K562 (cell line): ENCODE measurements around the gene HNRNPA3. TPM values are rescaled to one million over a fixed set of nuclear protein-coding genes. Genes with fewer than 3 reads are reported as not detected.
A peak's percentile ranks its signal among the peaks of the same experiment; 100 is the strongest.

Experiments
- E2F1 ChIP-seq: sonication (generic); formaldehyde crosslinking; IDR thresholded peaks from 2 replicates; pipeline ENCODE4 v1.8.1; 2023; ENCODE audit warnings: mild to moderate bottlenecking, missing genetic modification reagents, moderate library complexity
- KDM1A ChIP-seq, 2 experiments: fragments of 450-650 bp; IDR thresholded peaks; 2 replicates each; pipeline ENCODE4 v1.6.1; 2016; ENCODE audit warnings: mild to moderate bottlenecking in 2 of 2
- MYBL2 ChIP-seq, 2 experiments: fragments of 450-650 bp in 1 of 2; sonication (generic) in 1 of 2; formaldehyde crosslinking in 1 of 2; IDR thresholded peaks; 2 replicates each; pipeline versions ENCODE4 v1.6.1 to v1.8.1; 2017 to 2022; ENCODE audit warnings: borderline replicate concordance in 1 of 2, inconsistent platforms in 1 of 2, low read depth in 1 of 2, mild to moderate bottlenecking in 1 of 2, missing genetic modification reagents in 1 of 2, moderate library complexity in 1 of 2
- NCOA2 ChIP-seq, 2 experiments: fragments of 450-650 bp; IDR thresholded peaks; 2 replicates each; pipeline ENCODE4 v1.6.1; 2018; ENCODE audit warnings: mild to moderate bottlenecking in 2 of 2, moderate library complexity in 1 of 2; ENCODE audit not compliant: partially characterized antibody in 2 of 2
- PHF21A ChIP-seq: fragments of 450-650 bp; IDR thresholded peaks from 2 replicates; pipeline ENCODE4 v1.6.1; 2017; ENCODE audit warnings: low read depth, borderline replicate concordance
- ZNF740 ChIP-seq, 3 experiments: fragments of 200-800 bp in 1 of 3; sonication (Bioruptor generic) in 1 of 3; sonication (generic) in 1 of 3; formaldehyde crosslinking in 1 of 3; IDR thresholded peaks; 2 replicates each; pipeline versions ENCODE4 v1.6.1 to v1.8.0; 2016 to 2022; ENCODE audit warnings: mild to moderate bottlenecking in 2 of 3, missing compliant biosample characterization in 2 of 3, missing genetic modification characterization in 2 of 3, missing genetic modification reagents in 1 of 3
- polyA plus RNA-seq, 8 experiments: library from polyadenylated mRNA; depleted of rRNA in 4 of 8; stranded (reverse) in 5 of 8; unstranded in 3 of 8; fragments of >200 nt; fragmentation: Nextera tagmentation in 2 of 8; fragmentation: Illumina TruSeq in 1 of 8; extraction: Ambion mirVana in 2 of 8; extraction: Trizol in 1 of 8; gene quantifications; 2 replicates each; pipeline versions ENCODE4 v1.2.1 to v1.2.3, GENCODE V29; 2011 to 2014; ENCODE audit warnings: inconsistent platforms in 1 of 8, missing spikeins in 1 of 8
- total RNA-seq, 7 experiments: library from RNA; depleted of rRNA in 6 of 7; stranded (reverse); fragments of >200 nt in 6 of 7; fragmentation: Illumina TruSeq in 2 of 7; extraction: Trizol in 2 of 7; gene quantifications; 2 replicates each; pipeline versions ENCODE4 v1.2.1 to v1.2.3, GENCODE V29; 2011 to 2021; ENCODE audit warnings: low replicate concordance in 1 of 7
- TF ChIP-seq, protein P1 (sequence below): fragments of 250-450 bp; sonication (Bioruptor Pico); IDR thresholded peaks from 2 replicates; pipeline ENCODE4 v1.5.0; 2021; ENCODE audit warnings: mild to moderate bottlenecking, moderate library complexity
- TF ChIP-seq, protein P2 (sequence below), 2 experiments: fragments of 450-650 bp; conservative IDR thresholded peaks; 2 replicates each; pipeline ENCODE4 v1.6.1; 2017; ENCODE audit warnings: mild to moderate bottlenecking in 2 of 2, moderate library complexity in 2 of 2
- TF ChIP-seq, protein P3 (sequence below): fragments of 450-650 bp; IDR thresholded peaks from 2 replicates; pipeline ENCODE4 v1.7.0; 2016; ENCODE audit warnings: borderline replicate concordance

HNRNPA3 gene
- total and polyA plus RNA-seq, 9 of the 15 experiments (the other 6 are each of a cell fraction or from before 2014, with no cell fraction given): 72.8 to 428 (median 192) TPM

- TF ChIP-seq, protein P1, sequence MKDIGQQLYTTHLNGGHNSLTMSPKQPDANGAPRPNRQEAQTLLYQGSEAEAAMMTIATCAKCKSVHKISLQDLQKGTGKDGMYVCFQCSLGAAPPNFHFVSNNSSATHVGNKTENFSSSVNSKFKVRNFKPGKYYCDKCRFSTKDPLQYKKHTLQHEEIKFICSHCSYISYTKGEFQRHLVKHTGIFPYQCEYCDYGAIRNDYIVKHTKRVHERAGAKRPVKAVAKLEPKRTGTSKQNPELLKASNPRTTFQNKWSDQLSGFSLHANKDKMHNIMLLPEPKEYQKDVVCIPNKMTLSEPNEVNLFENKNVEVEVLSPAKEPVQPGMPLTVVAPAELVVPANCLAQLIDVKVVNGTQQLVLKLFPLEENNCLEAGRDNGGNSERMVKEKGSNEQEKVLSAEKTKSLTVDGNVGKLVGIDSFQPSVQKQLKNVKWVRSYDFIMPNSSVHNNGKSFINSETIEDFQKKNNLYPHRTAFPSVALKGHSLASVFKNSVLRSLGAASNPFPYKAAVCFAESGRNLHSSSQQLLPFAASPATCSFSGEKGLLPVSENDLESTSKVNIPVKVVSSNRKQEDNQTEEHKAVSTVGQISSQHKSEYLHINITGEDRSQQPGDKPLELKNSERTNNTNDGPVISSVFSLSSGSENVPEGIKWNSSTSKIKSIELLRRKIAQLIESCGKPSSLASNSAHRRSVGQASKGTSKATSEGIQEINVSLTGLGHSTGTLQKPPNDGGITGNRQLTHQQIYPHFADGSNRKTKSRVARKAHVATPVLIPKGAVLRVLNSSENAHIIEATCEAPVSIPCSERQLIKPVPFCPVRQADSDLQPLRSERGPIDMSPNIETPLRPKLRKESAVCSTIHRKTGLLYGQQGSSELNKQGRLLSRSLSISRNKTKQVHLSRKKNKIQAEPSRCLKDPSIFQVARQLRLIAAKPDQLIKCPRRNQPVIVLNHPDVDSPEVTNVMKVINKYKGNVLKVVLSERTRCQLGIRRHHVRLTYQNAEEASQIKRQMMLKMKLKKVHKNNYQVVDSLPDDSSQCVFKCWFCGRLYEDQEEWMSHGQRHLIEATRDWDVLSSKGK (CRISPR knock-in tag): no peak
- TF ChIP-seq ZNF740 (CRISPR knock-in tag; IDR thresholded peaks at IDR 0.05) (peak; percentile 96), ZNF740 (tag; IDR thresholded peaks at IDR 0.05) (peak; percentile 37 to 85; a peak in 3 of 4 replicates), E2F1 (CRISPR knock-in tag) (peak; percentile 86), KDM1A (IDR thresholded peaks at IDR 0.05) (peak; percentile 70 to 77; a peak in 3 of 4 replicates), NCOA2 (IDR thresholded peaks at IDR 0.05; ENCODE audit: partially characterized antibody in 2 of 2) (peak in 1 of 2 experiments; percentile 11), MYBL2 (IDR thresholded peaks at IDR 0.05; ENCODE audit: low read depth) (peak; percentile 58), MYBL2 (CRISPR knock-in tag; IDR thresholded peaks at IDR 0.05; ENCODE audit: borderline replicate concordance) (no peak), PHF21A (peak; percentile 42; the same call in 1 of the 2 replicates)
- TF ChIP-seq, protein P2, sequence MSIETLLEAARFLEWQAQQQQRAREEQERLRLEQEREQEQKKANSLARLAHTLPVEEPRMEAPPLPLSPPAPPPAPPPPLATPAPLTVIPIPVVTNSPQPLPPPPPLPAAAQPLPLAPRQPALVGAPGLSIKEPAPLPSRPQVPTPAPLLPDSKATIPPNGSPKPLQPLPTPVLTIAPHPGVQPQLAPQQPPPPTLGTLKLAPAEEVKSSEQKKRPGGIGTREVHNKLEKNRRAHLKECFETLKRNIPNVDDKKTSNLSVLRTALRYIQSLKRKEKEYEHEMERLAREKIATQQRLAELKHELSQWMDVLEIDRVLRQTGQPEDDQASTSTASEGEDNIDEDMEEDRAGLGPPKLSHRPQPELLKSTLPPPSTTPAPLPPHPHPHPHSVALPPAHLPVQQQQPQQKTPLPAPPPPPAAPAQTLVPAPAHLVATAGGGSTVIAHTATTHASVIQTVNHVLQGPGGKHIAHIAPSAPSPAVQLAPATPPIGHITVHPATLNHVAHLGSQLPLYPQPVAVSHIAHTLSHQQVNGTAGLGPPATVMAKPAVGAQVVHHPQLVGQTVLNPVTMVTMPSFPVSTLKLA (conservative IDR thresholded peaks at IDR 0.05): peak in 1 of 2 experiments; percentile 79
- TF ChIP-seq, protein P3, sequence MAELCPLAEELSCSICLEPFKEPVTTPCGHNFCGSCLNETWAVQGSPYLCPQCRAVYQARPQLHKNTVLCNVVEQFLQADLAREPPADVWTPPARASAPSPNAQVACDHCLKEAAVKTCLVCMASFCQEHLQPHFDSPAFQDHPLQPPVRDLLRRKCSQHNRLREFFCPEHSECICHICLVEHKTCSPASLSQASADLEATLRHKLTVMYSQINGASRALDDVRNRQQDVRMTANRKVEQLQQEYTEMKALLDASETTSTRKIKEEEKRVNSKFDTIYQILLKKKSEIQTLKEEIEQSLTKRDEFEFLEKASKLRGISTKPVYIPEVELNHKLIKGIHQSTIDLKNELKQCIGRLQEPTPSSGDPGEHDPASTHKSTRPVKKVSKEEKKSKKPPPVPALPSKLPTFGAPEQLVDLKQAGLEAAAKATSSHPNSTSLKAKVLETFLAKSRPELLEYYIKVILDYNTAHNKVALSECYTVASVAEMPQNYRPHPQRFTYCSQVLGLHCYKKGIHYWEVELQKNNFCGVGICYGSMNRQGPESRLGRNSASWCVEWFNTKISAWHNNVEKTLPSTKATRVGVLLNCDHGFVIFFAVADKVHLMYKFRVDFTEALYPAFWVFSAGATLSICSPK: peak; percentile 86; the same call in 1 of the 2 replicates
Measured at GRCh38 chr2:177264693-177265587, 52.3 kb downstream of the HNRNPA3 start, which contains the start of gene NFE2L2 (continued).
